SK-N-SH treated with all-trans-retinoic acid at 6 μM for 48 hours (cell line): Measurements from ENCODE around the gene KRT26.

Experiments used
- CREB5 ChIP-seq: fragments of 250-450 bp; sonication (Bioruptor Pico); IDR thresholded peaks from 2 replicates; pipeline ENCODE4 v1.5.1; 2020; ENCODE audit warnings: low read depth, mild to moderate bottlenecking, moderate library complexity
- CSDC2 ChIP-seq: fragments of 250-450 bp; sonication (Bioruptor Pico); IDR thresholded peaks from 2 replicates; pipeline ENCODE4 v1.5.0; 2020; ENCODE audit warnings: mild to moderate bottlenecking, moderate library complexity
- ESRRG ChIP-seq: fragments of 250-450 bp; sonication (Bioruptor Pico); IDR thresholded peaks from 2 replicates; pipeline ENCODE4 v1.6.1; 2021; ENCODE audit warnings: mild to moderate bottlenecking
- GLIS3 ChIP-seq: fragments of 250-450 bp; sonication (Bioruptor Pico); IDR thresholded peaks from 2 replicates; pipeline ENCODE4 v1.5.0; 2020; ENCODE audit warnings: mild to moderate bottlenecking, moderate library complexity
- PATZ1 ChIP-seq: fragments of 250-450 bp; sonication (Bioruptor Pico); IDR thresholded peaks from 2 replicates; pipeline ENCODE4 v1.8.0; 2020; ENCODE audit warnings: mild to moderate bottlenecking, moderate library complexity, borderline replicate concordance
- PPARA ChIP-seq: fragments of 250-450 bp; sonication (Bioruptor Pico); IDR thresholded peaks from 2 replicates; pipeline ENCODE4 v1.5.0; 2020; ENCODE audit warnings: mild to moderate bottlenecking, borderline replicate concordance
- RARB ChIP-seq: fragments of 250-450 bp; sonication (Bioruptor Pico); IDR thresholded peaks from 2 replicates; pipeline ENCODE4 v1.8.0; 2021; ENCODE audit warnings: mild to moderate bottlenecking, moderate library complexity
- TCF4 ChIP-seq: fragments of 250-450 bp; sonication (Bioruptor Pico); IDR thresholded peaks from 2 replicates; pipeline ENCODE4 v1.8.0; 2021; ENCODE audit warnings: mild to moderate bottlenecking, moderate library complexity, borderline replicate concordance
- TSHZ2 ChIP-seq: fragments of 250-450 bp; sonication (Bioruptor Pico); IDR thresholded peaks from 2 replicates; pipeline ENCODE4 v1.5.0; 2020; ENCODE audit warnings: mild to moderate bottlenecking, moderate library complexity
- ZC3H10 ChIP-seq: fragments of 250-450 bp; sonication (Bioruptor Pico); IDR thresholded peaks from 2 replicates; pipeline ENCODE4 v1.5.1; 2021; ENCODE audit warnings: mild to moderate bottlenecking, moderate library complexity
- ZNF8 ChIP-seq: fragments of 450-650 bp; formaldehyde crosslinking; IDR thresholded peaks from 2 replicates; pipeline ENCODE4 v1.5.0; 2020; ENCODE audit warnings: mild to moderate bottlenecking, moderate library complexity

- no peak for TF ChIP-seq PPARA (CRISPR knock-in tag)
- no peak for TF ChIP-seq RARB (CRISPR knock-in tag)
- no peak for TF ChIP-seq PATZ1 (CRISPR knock-in tag)
- no peak for TF ChIP-seq TCF4 (CRISPR knock-in tag)
- no peak for TF ChIP-seq ZC3H10 (CRISPR knock-in tag)
- TF ChIP-seq CREB5 (CRISPR knock-in tag) = no peak
- TF ChIP-seq TSHZ2 (CRISPR knock-in tag) = no peak
- no peak for TF ChIP-seq GLIS3 (CRISPR knock-in tag)
- no peak for TF ChIP-seq ZNF8 (CRISPR knock-in tag)
- no peak for TF ChIP-seq ESRRG
- no peak for TF ChIP-seq CSDC2
Measured at GRCh38 chr17:40720899-40721298, 51.1 kb downstream of the KRT26 start.
